ENCODE results near the gene MAGEA2.
"Not testable (repeated sequence)": the region's sequence is repeated elsewhere in the genome, so short reads cannot be mapped to it uniquely, and the experiment has no call there.

Gene MAGEA2

DNA sequence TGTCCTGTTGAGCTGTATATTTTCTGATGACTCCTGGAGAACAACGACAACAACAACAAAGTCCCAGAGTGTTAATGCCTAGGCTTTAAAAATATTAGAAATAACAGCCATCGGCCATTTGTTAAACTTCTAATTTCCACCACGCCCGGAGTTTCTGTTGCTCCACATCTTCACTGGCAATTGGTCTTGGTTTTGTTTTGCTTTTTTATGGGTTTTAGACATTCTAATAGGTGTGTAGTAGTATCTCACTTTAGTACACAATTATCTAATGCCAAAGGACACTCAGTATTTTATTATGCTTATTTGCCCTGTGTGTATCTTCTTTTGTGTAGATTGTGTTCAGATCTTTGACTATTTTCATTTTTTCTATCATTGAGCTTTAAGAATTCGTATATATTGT lies 15.1 kb downstream of the MAGEA2 start:
- Histone ChIP-seq H3K4me3 (no peak overlapping the region), H3K36me3 (ENCODE audit: insufficient read depth, low read length) (no peaks in the 10 kb centered on the region), H3K27ac (no peak overlapping the region), H3K9me3 (ENCODE audit: low read depth, low read length) (no peaks in the 10 kb centered on the region), H3K9ac (ENCODE audit: insufficient read length) (no peak overlapping the region)
- TF ChIP-seq EZH2 (IDR thresholded peaks at IDR 0.05) (no peak), FOXP2 (optimal IDR thresholded peaks at IDR 0.05; ENCODE audit: control extremely low read depth, extremely low read length, insufficient read depth) (no peak), POLR2AphosphoS5 (IDR thresholded peaks at IDR 0.05; ENCODE audit: borderline replicate concordance, low read depth, low read length) (no peak)
- no peak for DNase-seq (ENCODE audit: low read depth, low spot score)

DNA sequence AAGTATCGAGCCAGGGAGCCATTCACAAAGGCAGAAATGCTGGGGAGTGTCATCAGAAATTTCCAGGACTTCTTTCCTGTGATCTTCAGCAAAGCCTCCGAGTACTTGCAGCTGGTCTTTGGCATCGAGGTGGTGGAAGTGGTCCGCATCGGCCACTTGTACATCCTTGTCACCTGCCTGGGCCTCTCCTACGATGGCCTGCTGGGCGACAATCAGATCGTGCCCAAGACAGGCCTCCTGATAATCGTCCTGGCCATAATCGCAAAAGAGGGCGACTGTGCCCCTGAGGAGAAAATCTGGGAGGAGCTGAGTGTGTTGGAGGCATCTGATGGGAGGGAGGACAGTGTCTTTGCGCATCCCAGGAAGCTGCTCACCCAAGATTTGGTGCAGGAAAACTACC lies 17.1 kb downstream of the MAGEA2 start:
- DNase-seq (ENCODE audit: low read depth, low spot score); H3K4me3 ChIP-seq; H3K9me3 ChIP-seq (ENCODE audit: low read depth, low read length); H3K36me3 ChIP-seq (ENCODE audit: insufficient read depth, low read length); H3K9ac ChIP-seq (ENCODE audit: insufficient read length); H3K27ac ChIP-seq: not testable (repeated sequence)

DNA sequence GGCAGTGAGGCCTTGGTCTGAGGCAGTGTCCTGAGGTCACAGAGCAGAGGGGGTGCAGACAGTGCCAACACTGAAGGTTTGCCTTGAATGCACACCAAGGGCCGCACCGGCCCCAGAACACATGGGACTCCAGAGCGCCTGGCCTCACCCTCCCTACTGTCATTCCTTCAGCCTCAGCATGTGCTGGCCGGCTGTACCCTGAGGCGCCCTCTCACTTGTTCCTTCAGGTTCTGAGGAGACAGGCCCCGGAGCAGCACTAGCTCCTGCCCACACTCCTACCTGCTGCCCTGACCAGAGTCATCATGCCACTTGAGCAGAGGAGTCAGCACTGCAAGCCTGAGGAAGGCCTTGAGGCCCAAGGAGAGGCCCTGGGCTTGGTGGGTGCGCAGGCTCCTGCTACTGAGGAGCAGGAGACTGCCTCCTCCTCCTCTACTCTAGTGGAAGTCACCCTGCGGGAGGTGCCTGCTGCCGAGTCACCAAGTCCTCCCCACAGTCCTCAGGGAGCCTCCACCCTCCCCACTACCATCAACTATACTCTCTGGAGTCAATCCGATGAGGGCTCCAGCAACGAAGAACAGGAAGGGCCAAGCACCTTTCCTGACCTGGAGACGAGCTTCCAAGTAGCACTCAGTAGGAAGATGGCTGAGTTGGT lies 17.7 kb downstream of the MAGEA2 start:
- H3K27ac ChIP-seq, result no peak overlapping the region
- DNase-seq (ENCODE audit: low read depth, low spot score), result no peak
- H3K36me3 ChIP-seq (ENCODE audit: insufficient read depth, low read length), result no peaks in the 10 kb centered on the region
- no peak overlapping the region for H3K4me3 ChIP-seq
- H3K9ac ChIP-seq (ENCODE audit: insufficient read length), result no peak overlapping the region
- no peaks in the 10 kb centered on the region for H3K9me3 ChIP-seq (ENCODE audit: low read depth, low read length)
- no peak for TF ChIP-seq EZH2 (IDR thresholded peaks at IDR 0.05)
- TF ChIP-seq FOXP2 (optimal IDR thresholded peaks at IDR 0.05; ENCODE audit: control extremely low read depth, extremely low read length, insufficient read depth), result no peak
- TF ChIP-seq POLR2AphosphoS5 (IDR thresholded peaks at IDR 0.05; ENCODE audit: borderline replicate concordance, low read depth, low read length), result no peak

DNA sequence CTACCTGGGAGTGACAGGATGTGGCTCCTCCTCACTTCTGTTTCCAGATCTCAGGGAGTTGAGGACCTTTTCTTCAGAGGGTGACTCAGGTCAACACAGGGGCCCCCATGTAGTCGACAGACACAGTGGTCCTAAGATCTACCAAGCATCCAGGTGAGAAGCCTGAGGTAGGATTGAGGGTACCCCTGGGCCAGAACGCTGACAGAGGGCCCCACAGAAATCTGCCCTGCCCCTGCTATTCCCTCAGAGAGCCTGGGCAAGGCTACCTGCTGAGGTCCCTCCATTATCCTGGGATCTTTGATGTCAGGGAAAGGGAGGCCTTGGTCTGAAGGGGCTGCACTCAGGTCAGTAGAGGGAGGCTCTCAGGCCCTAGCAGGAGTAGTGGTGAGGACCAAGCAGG lies 18.5 kb downstream of the MAGEA2 start:
- no peaks in the 10 kb centered on the region for H3K9me3 ChIP-seq (ENCODE audit: low read depth, low read length)
- H3K27ac ChIP-seq, result no peak overlapping the region
- H3K36me3 ChIP-seq (ENCODE audit: insufficient read depth, low read length), result no peaks in the 10 kb centered on the region
- H3K9ac ChIP-seq (ENCODE audit: insufficient read length), result no peak overlapping the region
- no peak overlapping the region for H3K4me3 ChIP-seq
- TF ChIP-seq FOXP2 (optimal IDR thresholded peaks at IDR 0.05; ENCODE audit: control extremely low read depth, extremely low read length, insufficient read depth) (no peak), POLR2AphosphoS5 (IDR thresholded peaks at IDR 0.05; ENCODE audit: borderline replicate concordance, low read depth, low read length) (no peak), EZH2 (IDR thresholded peaks at IDR 0.05) (no peak)
- no peak for DNase-seq (ENCODE audit: low read depth, low spot score)

DNA sequence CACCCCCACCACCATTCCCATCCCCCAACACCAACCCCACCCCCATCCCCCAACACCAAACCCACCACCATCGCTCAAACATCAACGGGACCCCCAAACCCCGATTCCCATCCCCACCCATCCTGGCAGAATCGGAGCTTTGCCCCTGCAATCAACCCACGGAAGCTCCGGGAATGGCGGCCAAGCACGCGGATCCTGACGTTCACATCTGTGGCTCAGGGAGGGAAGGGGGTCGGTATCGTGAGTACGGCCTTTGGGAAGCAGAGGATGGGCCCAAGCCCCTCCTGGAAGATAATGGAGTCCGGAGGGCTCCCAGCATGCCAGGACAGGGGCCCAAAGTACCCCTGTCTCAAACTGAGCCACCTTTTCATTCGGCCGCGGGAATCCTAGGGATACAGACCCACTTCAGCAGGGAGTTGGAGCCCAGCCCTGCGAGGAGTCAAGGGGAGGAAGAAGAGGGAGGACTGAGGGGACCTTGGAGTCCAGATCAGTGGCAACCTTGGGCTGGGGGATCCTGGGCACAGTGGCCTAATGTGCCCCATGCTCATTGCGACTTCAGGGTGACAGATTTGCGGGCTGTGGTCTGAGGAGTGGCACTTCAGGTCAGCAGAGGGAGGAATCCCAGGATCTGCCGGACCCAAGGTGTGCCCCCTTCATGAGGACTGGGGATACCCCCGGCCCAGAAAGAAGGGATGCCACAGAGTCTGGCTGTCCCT lies 19.3 kb downstream of the MAGEA2 start:
- not testable (repeated sequence) for H3K4me3 ChIP-seq; H3K9ac ChIP-seq (ENCODE audit: insufficient read length)

DNA sequence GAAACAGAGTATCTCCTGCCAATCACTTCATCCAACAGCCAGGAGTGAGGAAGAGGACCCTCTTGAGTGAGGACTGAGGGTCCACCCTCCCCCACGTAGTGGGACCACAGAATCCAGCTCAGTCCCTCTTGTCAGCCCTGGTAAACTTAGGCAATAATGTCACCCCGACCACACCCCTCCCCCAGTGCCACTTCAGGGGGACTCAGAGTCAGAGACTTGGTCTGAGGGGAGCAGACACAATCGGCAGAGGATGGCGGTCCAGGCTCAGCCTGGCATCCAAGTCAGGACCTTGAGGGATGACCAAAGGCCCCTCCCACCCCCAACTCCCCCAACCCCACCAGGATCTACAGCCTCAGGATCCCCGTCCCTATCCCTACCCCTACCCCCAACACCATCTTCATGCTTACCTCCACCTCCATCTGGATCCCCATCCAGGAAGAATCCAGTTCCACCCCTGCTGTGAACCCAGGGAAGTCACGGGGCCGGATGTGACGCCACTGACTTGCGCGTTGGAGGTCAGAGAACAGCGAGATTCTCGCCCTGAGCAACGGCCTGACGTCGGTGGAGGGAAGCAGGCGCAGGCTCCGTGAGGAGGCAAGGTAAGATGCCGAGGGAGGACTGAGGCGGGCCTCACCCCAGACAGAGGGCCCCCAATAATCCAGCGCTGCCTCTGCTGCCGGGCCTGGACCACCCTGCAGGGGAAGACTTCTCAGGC lies 20.2 kb downstream of the MAGEA2 start, which contains the start of the genes CSAG1 and MAGEA12:
CSAG1 (minus strand) TSS at position 461 of the 715 bp plus-strand sequence. CDS start 1,261 bp downstream, outside the sequence.
MAGEA12 (plus strand) TSS at position 497 of the 715 bp plus-strand sequence. CDS start 2,405 bp downstream, outside the sequence.
- no peak for DNase-seq (ENCODE audit: low read depth, low spot score)
- H3K9me3 ChIP-seq (ENCODE audit: low read depth, low read length), result no peaks in the 10 kb centered on the region
- no peak within 1 kb of the TSS for H3K9ac ChIP-seq (ENCODE audit: insufficient read length)
- TF ChIP-seq POLR2AphosphoS5 (IDR thresholded peaks at IDR 0.05; ENCODE audit: borderline replicate concordance, low read depth, low read length) (no peak), EZH2 (IDR thresholded peaks at IDR 0.05) (no peak), FOXP2 (optimal IDR thresholded peaks at IDR 0.05; ENCODE audit: control extremely low read depth, extremely low read length, insufficient read depth) (no peak)
- no peak within 1 kb of the TSS for H3K4me3 ChIP-seq
- no peak within 1 kb of the TSS for H3K27ac ChIP-seq
- no peaks in the 10 kb centered on the region for H3K36me3 ChIP-seq (ENCODE audit: insufficient read depth, low read length)

More for the DNA sequence above, 19.3 kb downstream of the MAGEA2 start:
- not testable (repeated sequence) for H3K27ac ChIP-seq; H3K36me3 ChIP-seq (ENCODE audit: insufficient read depth, low read length); DNase-seq (ENCODE audit: low read depth, low spot score); H3K9me3 ChIP-seq (ENCODE audit: low read depth, low read length)

DNA sequence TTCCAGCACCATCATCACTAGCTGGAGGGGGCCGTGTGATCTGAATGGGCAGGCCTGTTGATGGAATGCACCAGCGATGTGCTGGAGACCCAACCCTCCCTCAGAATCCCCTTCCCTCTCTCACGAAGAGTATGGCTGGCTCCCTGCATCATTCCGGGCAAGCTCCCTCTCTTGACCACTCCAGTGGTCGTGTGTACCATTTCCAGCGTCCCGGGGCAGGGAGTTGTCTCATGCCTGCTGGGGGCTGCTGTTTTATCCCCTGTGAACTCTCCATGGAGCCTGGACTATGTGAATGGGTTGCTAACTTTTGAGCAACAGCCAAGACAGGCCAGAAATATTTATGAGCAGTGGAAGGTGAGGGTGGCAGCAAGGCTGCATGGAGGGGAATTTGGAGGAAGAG lies 28.2 kb downstream of the MAGEA2 start:
- no peak overlapping the region for H3K27ac ChIP-seq
- no peaks in the 10 kb centered on the region for H3K9me3 ChIP-seq (ENCODE audit: low read depth, low read length)
- H3K9ac ChIP-seq (ENCODE audit: insufficient read length), result no peak overlapping the region
- no peak overlapping the region for H3K4me3 ChIP-seq
- DNase-seq (ENCODE audit: low read depth, low spot score), result no peak
- H3K36me3 ChIP-seq (ENCODE audit: insufficient read depth, low read length), result no peaks in the 10 kb centered on the region
- no peak for TF ChIP-seq POLR2AphosphoS5 (IDR thresholded peaks at IDR 0.05; ENCODE audit: borderline replicate concordance, low read depth, low read length)
- TF ChIP-seq EZH2 (IDR thresholded peaks at IDR 0.05), result no peak
- TF ChIP-seq FOXP2 (optimal IDR thresholded peaks at IDR 0.05; ENCODE audit: control extremely low read depth, extremely low read length, insufficient read depth), result no peak

DNA sequence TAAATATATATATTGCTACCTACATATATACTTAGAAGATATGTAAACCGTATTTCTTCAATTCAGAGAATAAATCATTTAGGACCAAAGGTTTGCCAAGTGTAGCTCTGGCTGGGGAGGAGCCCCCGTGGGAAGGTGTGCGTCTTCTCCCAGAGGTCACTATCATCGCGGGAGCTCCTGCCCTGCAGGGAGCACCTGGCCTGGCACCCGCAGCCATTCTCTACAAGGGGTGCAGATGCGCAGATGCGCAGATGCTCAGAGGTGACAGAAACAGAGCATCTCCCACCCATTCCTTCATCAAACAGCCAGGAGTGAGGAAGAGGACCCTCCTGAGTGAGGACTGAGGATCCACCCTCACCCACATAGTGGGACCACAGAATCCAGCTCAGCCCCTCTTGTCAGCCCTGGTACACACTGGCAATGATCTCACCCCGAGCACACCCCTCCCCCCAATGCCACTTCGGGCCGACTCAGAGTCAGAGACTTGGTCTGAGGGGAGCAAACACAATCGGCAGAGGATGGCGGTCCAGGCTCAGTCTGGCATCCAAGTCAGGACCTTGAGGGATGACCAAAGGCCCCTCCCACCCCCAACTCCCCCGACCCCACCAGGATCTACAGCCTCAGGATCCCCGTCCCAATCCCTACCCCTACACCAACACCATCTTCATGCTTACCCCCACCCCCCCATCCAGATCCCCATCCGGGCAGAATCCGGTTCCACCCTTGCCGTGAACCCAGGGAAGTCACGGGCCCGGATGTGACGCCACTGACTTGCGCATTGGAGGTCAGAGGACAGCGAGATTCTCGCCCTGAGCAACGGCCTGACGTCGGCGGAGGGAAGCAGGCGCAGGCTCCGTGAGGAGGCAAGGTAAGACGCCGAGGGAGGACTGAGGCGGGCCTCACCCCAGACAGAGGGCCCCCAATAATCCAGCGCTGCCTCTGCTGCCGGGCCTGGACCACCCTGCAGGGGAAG lies 39.5 kb downstream of the MAGEA2 start, which contains the start of gene MAGEA2B:
MAGEA2B (plus strand) TSS at position 814 of the 973 bp plus-strand sequence. CDS start 2,479 bp downstream, outside the sequence.
- not testable (repeated sequence) for H3K9me3 ChIP-seq (ENCODE audit: low read depth, low read length); H3K4me3 ChIP-seq; H3K36me3 ChIP-seq (ENCODE audit: insufficient read depth, low read length); H3K27ac ChIP-seq; DNase-seq (ENCODE audit: low read depth, low spot score); H3K9ac ChIP-seq (ENCODE audit: insufficient read length)

DNA sequence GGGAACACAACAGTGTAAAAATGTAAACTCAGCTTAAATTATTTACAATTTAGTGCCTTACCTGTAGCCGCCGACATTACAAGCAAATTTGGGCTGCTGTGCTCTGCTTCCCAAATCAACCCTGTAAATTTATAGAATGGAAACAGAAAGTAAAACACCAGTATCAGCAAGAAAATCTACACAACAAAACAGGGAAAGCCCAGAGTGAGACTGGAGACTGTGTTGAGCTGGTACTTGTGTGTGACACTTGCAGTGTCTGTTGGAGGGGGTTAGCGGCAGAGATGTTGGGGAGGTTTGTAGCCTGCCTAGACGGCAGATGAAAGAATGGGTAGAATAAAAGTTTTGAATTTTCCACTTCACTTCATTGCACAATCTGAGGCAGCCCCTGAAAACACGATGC lies 40.4 kb downstream of the MAGEA2 start:
- not testable (repeated sequence) for H3K9me3 ChIP-seq (ENCODE audit: low read depth, low read length); DNase-seq (ENCODE audit: low read depth, low spot score); H3K9ac ChIP-seq (ENCODE audit: insufficient read length); H3K36me3 ChIP-seq (ENCODE audit: insufficient read depth, low read length); H3K27ac ChIP-seq; H3K4me3 ChIP-seq

DNA sequence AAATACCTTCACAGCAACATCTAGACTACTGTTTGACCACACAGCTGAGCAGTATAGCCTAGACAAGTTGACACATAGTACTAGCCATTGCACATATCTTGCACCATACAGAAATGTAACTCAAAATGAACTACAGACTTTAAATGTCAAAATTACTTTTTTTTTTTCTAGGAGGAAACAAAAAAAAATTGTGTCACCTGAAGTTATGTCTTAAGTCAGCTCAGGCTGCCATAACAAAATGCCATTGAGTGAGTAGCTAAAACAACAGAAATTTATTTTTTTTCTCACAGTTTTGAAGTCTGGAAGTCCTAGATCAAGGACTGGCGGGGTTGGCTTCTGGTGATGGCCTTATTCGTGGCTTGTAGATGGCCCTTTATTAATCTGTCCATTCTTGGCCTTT lies 44.5 kb downstream of the MAGEA2 start, which contains the start of gene CSAG2:
CSAG2 (minus strand) TSS at position 101 of the 400 bp plus-strand sequence. CDS start 161 bp downstream, outside the sequence.
- H3K4me3 ChIP-seq; DNase-seq (ENCODE audit: low read depth, low spot score); H3K27ac ChIP-seq; H3K9ac ChIP-seq (ENCODE audit: insufficient read length); H3K9me3 ChIP-seq (ENCODE audit: low read depth, low read length); H3K36me3 ChIP-seq (ENCODE audit: insufficient read depth, low read length): not testable (repeated sequence)

DNA sequence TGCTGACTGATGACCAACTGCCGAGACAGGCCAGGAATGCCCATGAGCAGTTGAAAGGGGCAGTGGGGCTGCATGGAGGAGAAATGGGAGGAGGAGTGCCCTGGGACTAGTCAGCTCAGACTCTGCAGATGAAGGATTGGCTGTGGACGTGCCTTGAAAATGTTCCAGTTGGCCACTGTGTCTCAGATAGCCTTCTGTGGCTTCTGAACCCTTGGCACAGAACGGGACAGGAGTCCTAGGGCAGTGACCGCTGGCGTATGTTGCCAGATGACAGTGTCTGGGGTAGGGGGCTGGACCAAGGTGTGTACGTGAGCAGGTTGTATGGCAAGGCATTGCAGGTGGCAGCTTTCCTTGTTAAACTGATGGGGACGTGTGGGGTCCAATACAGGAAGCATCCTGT lies 47.1 kb downstream of the MAGEA2 start:
- H3K9me3 ChIP-seq (ENCODE audit: low read depth, low read length); H3K27ac ChIP-seq; H3K36me3 ChIP-seq (ENCODE audit: insufficient read depth, low read length); DNase-seq (ENCODE audit: low read depth, low spot score); H3K4me3 ChIP-seq; H3K9ac ChIP-seq (ENCODE audit: insufficient read length): not testable (repeated sequence)

All from SK-N-MC (cell line).